NT2/D1 (cell line): Measurements from ENCODE around the gene LRRC9.

Experiments used
- SUZ12 ChIP-seq: IDR thresholded peaks from 2 replicates; pipeline ENCODE4 v1.6.1; 2011; ENCODE audit not compliant: insufficient read length, insufficient read depth; ENCODE audit errors: extremely low read depth
- YY1 ChIP-seq: IDR thresholded peaks from 2 replicates; pipeline ENCODE4 v1.6.1; 2011; ENCODE audit not compliant: insufficient read length, insufficient read depth
- ZNF274 ChIP-seq: IDR thresholded peaks from 2 replicates; pipeline ENCODE4 v1.6.1; 2011; ENCODE audit warnings: mild to moderate bottlenecking, low read depth, low read length

GRCh38 chr14:59925797-59926196 lies 5.9 kb downstream of the LRRC9 start:
- TF ChIP-seq ZNF274 (no peak), YY1 (no peak), SUZ12 (no peak)
